Neutrophil (primary cell): ENCODE results near the gene TERF2IP.

Source experiments
- H3K27ac ChIP-seq: fragments of 200-600 bp; sonication (generic); 2 replicates; pipeline ENCODE4 v1.5.1; 2016; ENCODE audit warnings: mild to moderate bottlenecking, moderate library complexity
- H3K27me3 ChIP-seq: fragments of 200-600 bp; sonication (generic); 2 replicates; pipeline ENCODE4 v1.6.0; 2016; ENCODE audit warnings: mild to moderate bottlenecking
- H3K36me3 ChIP-seq: fragments of 200-600 bp; sonication (generic); 2 replicates; pipeline ENCODE4 v1.5.1; 2017
- H3K4me1 ChIP-seq, 2 experiments: fragments of 200-600 bp in 1 of 2; sonication (generic) in 1 of 2; 1 replicate in 1 of 2; 2 replicates in 1 of 2; pipeline versions ENCODE4 v1.5.1 to v1.6.1; 2013 to 2016; ENCODE audit warnings: low read depth in 1 of 2, low read length in 1 of 2, mild to moderate bottlenecking in 1 of 2, moderate library complexity in 1 of 2; ENCODE audit not compliant: control insufficient read depth in 1 of 2, insufficient read depth in 1 of 2
- H3K4me3 ChIP-seq, 2 experiments: fragments of 200-600 bp in 1 of 2; sonication (generic) in 1 of 2; 1 replicate in 1 of 2; 2 replicates in 1 of 2; pipeline ENCODE4 v1.5.1; 2013 to 2016; ENCODE audit warnings: low read depth in 1 of 2, low read length in 1 of 2, mild to moderate bottlenecking in 1 of 2, moderate library complexity in 1 of 2
- H3K9me3 ChIP-seq: fragments of 200-600 bp; sonication (generic); 2 replicates; pipeline ENCODE4 v1.5.1; 2016
- CTCF ChIP-seq: fragments of 200-600 bp; sonication (generic); IDR thresholded peaks from 2 replicates; pipeline ENCODE4 v1.5.1; 2016; ENCODE audit warnings: antibody characterized with exemption

Gene TERF2IP

GRCh38 chr16:75640598-75640997 is 7.0 kb upstream of the TERF2IP start:
- no peak overlapping the region for H3K27ac ChIP-seq
- no peaks in the 10 kb centered on the region for H3K27me3 ChIP-seq
- TF ChIP-seq CTCF = no peak
- H3K36me3 ChIP-seq = peaks cover 65% of the 10 kb centered on the region
- no peaks in the 10 kb centered on the region for H3K9me3 ChIP-seq
- H3K4me1 ChIP-seq = peaks cover 0 to 4% of the 10 kb centered on the region in 2 experiments
- no peak overlapping the region for H3K4me3 ChIP-seq

- no peak overlapping the region for H3K27ac ChIP-seq
- peaks cover 12 to 19% of the 10 kb centered on the region in 2 experiments for H3K4me1 ChIP-seq
- peaks cover 36% of the 10 kb centered on the region for H3K36me3 ChIP-seq
- TF ChIP-seq CTCF = no peak
- no peaks in the 10 kb centered on the region for H3K9me3 ChIP-seq
- no peak overlapping the region for H3K4me3 ChIP-seq
- H3K27me3 ChIP-seq = no peaks in the 10 kb centered on the region
These were observed 3.1 kb upstream of the TERF2IP start for GRCh38 chr16:75644240-75645012.

GRCh38 chr16:75647112-75647491 is 471 bp upstream of the TERF2IP start:
- peak overlapping the region; percentile 76 to 95 for H3K4me3 ChIP-seq
- peak overlapping the region; percentile 89 for H3K27ac ChIP-seq
- H3K27me3 ChIP-seq = no peaks in the 10 kb centered on the region
- H3K4me1 ChIP-seq = peaks cover 38 to 45% of the 10 kb centered on the region in 2 experiments
- no peak for TF ChIP-seq CTCF
- peaks cover 13% of the 10 kb centered on the region for H3K36me3 ChIP-seq
- H3K9me3 ChIP-seq = no peaks in the 10 kb centered on the region

GRCh38 chr16:75648265-75649076 is 898 bp downstream of the TERF2IP start:
- peak; percentile 11 for TF ChIP-seq CTCF
- Histone ChIP-seq H3K27me3 (no peaks in the 10 kb centered on the region), H3K9me3 (no peaks in the 10 kb centered on the region), H3K4me3 (peak overlapping the region; percentile 76 to 95), H3K36me3 (peaks cover 7% of the 10 kb centered on the region), H3K4me1 (peaks cover 38 to 48% of the 10 kb centered on the region in 2 experiments), H3K27ac (peak overlapping the region; percentile 89)

- TF ChIP-seq CTCF = no peak
- H3K9me3 ChIP-seq = no peaks in the 10 kb centered on the region
- no peak overlapping the region for H3K4me3 ChIP-seq
- H3K36me3 ChIP-seq = peaks cover 49% of the 10 kb centered on the region
- no peaks in the 10 kb centered on the region for H3K27me3 ChIP-seq
- H3K4me1 ChIP-seq = peaks cover 30 to 34% of the 10 kb centered on the region in 2 experiments
- no peak overlapping the region for H3K27ac ChIP-seq
These were observed 6.3 kb downstream of the TERF2IP start for GRCh38 chr16:75653922-75654321.
